ENCODE data around the gene TMEM132C.

The TMEM132C gene

DNA sequence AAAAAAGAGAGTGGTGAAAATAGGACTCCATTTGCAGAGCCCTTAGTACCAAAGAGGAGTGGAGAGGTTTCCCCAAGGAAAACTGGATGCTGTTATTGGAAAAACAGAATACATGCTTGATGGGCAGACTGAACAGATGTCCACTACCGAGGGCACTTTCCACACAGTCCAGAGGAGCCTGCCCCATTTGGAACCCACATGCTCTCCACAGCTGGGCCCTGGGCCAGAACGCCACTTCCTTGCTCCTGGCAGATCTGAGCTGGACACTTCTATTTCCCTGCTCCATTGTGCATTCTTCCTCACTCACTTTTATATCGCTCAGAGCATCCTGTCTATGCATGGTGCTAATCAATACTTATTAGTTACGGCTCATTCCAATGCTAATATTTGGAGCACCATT is 306.9 kb downstream of the TMEM132C start:
- H3K4me3 ChIP-seq (ENCODE audit: low read depth, low read length), result no peak overlapping the region
- TF ChIP-seq, protein P1, sequence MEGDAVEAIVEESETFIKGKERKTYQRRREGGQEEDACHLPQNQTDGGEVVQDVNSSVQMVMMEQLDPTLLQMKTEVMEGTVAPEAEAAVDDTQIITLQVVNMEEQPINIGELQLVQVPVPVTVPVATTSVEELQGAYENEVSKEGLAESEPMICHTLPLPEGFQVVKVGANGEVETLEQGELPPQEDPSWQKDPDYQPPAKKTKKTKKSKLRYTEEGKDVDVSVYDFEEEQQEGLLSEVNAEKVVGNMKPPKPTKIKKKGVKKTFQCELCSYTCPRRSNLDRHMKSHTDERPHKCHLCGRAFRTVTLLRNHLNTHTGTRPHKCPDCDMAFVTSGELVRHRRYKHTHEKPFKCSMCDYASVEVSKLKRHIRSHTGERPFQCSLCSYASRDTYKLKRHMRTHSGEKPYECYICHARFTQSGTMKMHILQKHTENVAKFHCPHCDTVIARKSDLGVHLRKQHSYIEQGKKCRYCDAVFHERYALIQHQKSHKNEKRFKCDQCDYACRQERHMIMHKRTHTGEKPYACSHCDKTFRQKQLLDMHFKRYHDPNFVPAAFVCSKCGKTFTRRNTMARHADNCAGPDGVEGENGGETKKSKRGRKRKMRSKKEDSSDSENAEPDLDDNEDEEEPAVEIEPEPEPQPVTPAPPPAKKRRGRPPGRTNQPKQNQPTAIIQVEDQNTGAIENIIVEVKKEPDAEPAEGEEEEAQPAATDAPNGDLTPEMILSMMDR (IDR thresholded peaks at IDR 0.05; ENCODE audit: low read depth, low read length, missing control alignments), result no peak
- no peak for DNase-seq (ENCODE audit: low read depth)

DNA sequence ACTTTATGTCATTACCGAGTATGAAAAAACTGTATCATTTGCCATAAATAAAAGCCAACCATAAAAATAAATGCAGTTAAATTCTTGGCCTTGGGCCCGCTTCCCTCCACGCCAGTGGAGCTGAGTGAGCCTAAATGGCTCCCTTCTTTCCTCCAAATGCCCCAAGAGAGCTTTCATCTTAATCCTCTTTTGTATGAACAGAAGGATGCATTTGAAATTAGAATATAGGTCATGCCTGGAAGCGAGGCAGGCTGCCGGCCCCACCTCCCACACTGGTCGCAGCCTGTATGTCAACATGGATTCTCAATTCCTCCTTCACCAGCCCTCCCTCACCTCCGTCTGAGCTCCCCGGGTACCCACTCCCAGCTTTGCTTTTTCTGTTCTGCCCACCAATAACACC is 311.1 kb downstream of the TMEM132C start:
- no peak for DNase-seq (ENCODE audit: low read depth)
- no peak overlapping the region for H3K4me3 ChIP-seq (ENCODE audit: low read depth, low read length)
- TF ChIP-seq, protein P1 (IDR thresholded peaks at IDR 0.05; ENCODE audit: low read depth, low read length, missing control alignments), result no peak

DNA sequence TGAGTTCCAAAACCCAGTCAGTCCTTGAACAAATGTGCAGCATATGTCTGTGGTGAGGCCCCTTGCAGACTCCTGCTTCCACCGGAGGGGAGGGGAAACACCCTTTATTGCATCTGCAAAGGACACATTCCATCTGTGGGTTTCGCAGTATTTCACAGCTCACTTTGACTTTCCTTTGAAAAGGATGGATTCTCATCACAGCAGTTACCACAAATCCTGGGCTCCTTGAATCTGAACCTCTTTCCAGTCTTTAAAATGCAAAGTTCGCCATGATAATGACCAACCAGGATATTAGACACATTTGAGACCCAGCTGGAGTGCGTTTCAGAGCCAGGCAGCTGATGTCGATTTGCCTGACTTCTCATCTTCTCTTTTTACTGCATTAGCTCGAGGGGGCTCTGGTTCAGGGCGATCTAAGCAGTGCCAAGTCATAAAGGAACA is 314.4 kb downstream of the TMEM132C start:
- TF ChIP-seq, protein P1 (IDR thresholded peaks at IDR 0.05; ENCODE audit: low read depth, low read length, missing control alignments), result no peak
- H3K4me3 ChIP-seq (ENCODE audit: low read depth, low read length), result no peak overlapping the region
- no peak for DNase-seq (ENCODE audit: low read depth)

DNA sequence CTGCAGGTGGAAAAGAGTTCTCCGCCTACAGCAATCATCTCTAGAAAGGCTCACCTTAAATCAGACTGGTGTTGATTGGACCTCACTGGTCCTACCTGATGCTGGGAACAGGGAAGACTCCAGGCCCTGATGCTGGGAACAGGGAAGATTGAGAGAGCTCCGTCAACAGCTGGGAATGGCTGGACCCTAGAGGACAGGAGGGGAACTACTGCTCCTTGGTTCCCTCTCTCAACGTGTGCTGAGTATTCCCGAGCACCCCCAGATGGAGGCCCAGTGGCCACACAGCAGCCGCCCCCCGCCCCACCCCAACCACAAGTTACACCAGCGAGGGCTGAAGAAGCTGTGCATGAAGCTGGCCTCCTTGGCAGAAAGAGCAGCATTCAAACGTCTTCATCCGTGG is 316.5 kb downstream of the TMEM132C start:
- no peak for DNase-seq (ENCODE audit: low read depth)
- no peak overlapping the region for H3K4me3 ChIP-seq (ENCODE audit: low read depth, low read length)
- TF ChIP-seq, protein P1 (IDR thresholded peaks at IDR 0.05; ENCODE audit: low read depth, low read length, missing control alignments), result peak; percentile 40

GRCh38 chr12:128586451-128587029 is 319.6 kb downstream of the TMEM132C start:
- no peak for DNase-seq (ENCODE audit: low read depth)
- no peak overlapping the region for H3K4me3 ChIP-seq (ENCODE audit: low read depth, low read length)
- TF ChIP-seq, protein P1 (IDR thresholded peaks at IDR 0.05; ENCODE audit: low read depth, low read length, missing control alignments), result no peak

DNA sequence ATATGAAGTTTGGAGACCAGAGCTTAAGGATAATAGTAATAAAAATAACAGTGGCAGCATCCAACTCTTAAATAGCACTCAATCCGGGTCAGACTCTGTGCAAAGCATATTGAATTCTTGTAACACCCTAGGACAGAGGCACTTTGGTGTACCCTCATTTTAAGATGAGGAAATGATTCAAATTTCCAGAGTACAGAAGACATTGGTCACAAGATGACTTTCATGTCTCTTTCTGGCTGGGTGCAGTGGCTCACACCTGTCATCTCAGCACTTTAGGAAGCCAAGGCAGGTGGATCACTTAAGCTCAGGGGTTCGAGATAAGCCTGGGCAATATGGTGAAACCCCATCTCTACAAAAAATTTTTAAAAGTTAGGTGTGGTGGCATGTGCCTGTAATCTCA is 320.9 kb downstream of the TMEM132C start:
- DNase-seq (ENCODE audit: low read depth), result no peak

More for the DNA sequence above, 320.9 kb downstream of the TMEM132C start:
- TF ChIP-seq, protein P1 (IDR thresholded peaks at IDR 0.05; ENCODE audit: low read depth, low read length, missing control alignments), result no peak
- no peak overlapping the region for H3K4me3 ChIP-seq (ENCODE audit: low read depth, low read length)

All from GM12864 (cell line).